Fibroblast of skin of right quadriceps (primary cell): ENCODE data around the gene MACROD1.

ENCODE experiments used
- DNase-seq: peaks from one replicate; pipeline ENCODE4 v3.0.0-alpha.2; 2013

MACROD1 gene

GRCh38 chr11:64029773-64030172 is 136.1 kb downstream of the MACROD1 start:
- DNase-seq, result no peak

GRCh38 chr11:64028398-64029115 is 137.4 kb downstream of the MACROD1 start:
- peak; percentile 42 for DNase-seq

GRCh38 chr11:64027651-64028397 is 138.1 kb downstream of the MACROD1 start:
- no peak for DNase-seq

GRCh38 chr11:64026575-64027205 is 139.2 kb downstream of the MACROD1 start:
- no peak for DNase-seq

- DNase-seq, result peak; percentile 41
Observed at GRCh38 chr11:64025205-64025604, 140.7 kb downstream of the MACROD1 start.

- no peak for DNase-seq
Observed at GRCh38 chr11:64023712-64024710, 141.9 kb downstream of the MACROD1 start.

- no peak for DNase-seq
Observed at GRCh38 chr11:64022125-64022784, 143.7 kb downstream of the MACROD1 start.

GRCh38 chr11:64021757-64022093 is 144.2 kb downstream of the MACROD1 start:
- DNase-seq, result no peak

GRCh38 chr11:64020976-64021756 is 144.7 kb downstream of the MACROD1 start:
- no peak for DNase-seq

- DNase-seq, result no peak
Observed at GRCh38 chr11:64019106-64020037, 146.5 kb downstream of the MACROD1 start.

- no peak for DNase-seq
Observed at GRCh38 chr11:64018310-64018709, 147.6 kb downstream of the MACROD1 start.

- DNase-seq, result no peak
Observed at GRCh38 chr11:64017945-64018224, 148.0 kb downstream of the MACROD1 start.

GRCh38 chr11:64015935-64016845 is 149.7 kb downstream of the MACROD1 start:
- no peak for DNase-seq

- no peak for DNase-seq
Observed at GRCh38 chr11:64015510-64015909, 150.4 kb downstream of the MACROD1 start.

GRCh38 chr11:64014356-64014755 is 151.6 kb downstream of the MACROD1 start:
- DNase-seq, result no peak

- no peak for DNase-seq
Observed at GRCh38 chr11:64013141-64013896, 152.6 kb downstream of the MACROD1 start.

GRCh38 chr11:64011371-64011770 is 154.5 kb downstream of the MACROD1 start:
- no peak for DNase-seq

- DNase-seq, result no peak
Observed at GRCh38 chr11:64010783-64011182, 155.1 kb downstream of the MACROD1 start.

- DNase-seq, result no peak
Observed at GRCh38 chr11:64009710-64010109, 156.2 kb downstream of the MACROD1 start.
